IPS-18a (cell line): ENCODE results near the gene BCORL1.

Experiments
- H3K27ac ChIP-seq: one replicate; pipeline ENCODE4 v1.5.1; 2013; ENCODE audit warnings: low read length
- H3K27me3 ChIP-seq: one replicate; pipeline ENCODE4 v1.6.1; 2013; ENCODE audit warnings: mild to moderate bottlenecking, low read length; ENCODE audit not compliant: control insufficient read depth, insufficient read depth
- H3K36me3 ChIP-seq: one replicate; pipeline ENCODE4 v1.6.1; 2013; ENCODE audit warnings: low read depth, low read length; ENCODE audit not compliant: control insufficient read depth
- H3K4me1 ChIP-seq: one replicate; pipeline ENCODE4 v1.6.1; 2013; ENCODE audit warnings: low read depth, low read length; ENCODE audit not compliant: control insufficient read depth
- H3K4me3 ChIP-seq: one replicate; pipeline ENCODE4 v1.5.1; 2013; ENCODE audit warnings: low read length
- H3K9ac ChIP-seq: one replicate; pipeline ENCODE4 v1.6.1; 2013; ENCODE audit warnings: mild to moderate bottlenecking, low read length, moderate library complexity
- H3K9me3 ChIP-seq: one replicate; pipeline ENCODE4 v1.6.1; 2013; ENCODE audit warnings: low read depth, low read length; ENCODE audit not compliant: control insufficient read depth

The BCORL1 gene

GRCh38 chrX:129955682-129956081, 26.8 kb upstream of the BCORL1 start:
- no peak overlapping the region for H3K9ac ChIP-seq
- no peak overlapping the region for H3K4me3 ChIP-seq
- H3K4me1 ChIP-seq: peaks cover 13% of the 10 kb centered on the region
- H3K27me3 ChIP-seq: peaks cover 81% of the 10 kb centered on the region
- no peak overlapping the region for H3K27ac ChIP-seq
- H3K9me3 ChIP-seq: peaks cover 7% of the 10 kb centered on the region
- H3K36me3 ChIP-seq: no peaks in the 10 kb centered on the region

- no peak overlapping the region for H3K9ac ChIP-seq
- no peaks in the 10 kb centered on the region for H3K36me3 ChIP-seq
- peaks cover 13% of the 10 kb centered on the region for H3K4me1 ChIP-seq
- no peak overlapping the region for H3K27ac ChIP-seq
- peak overlapping the region; percentile 35 for H3K4me3 ChIP-seq
- peaks cover 85% of the 10 kb centered on the region for H3K27me3 ChIP-seq
- H3K9me3 ChIP-seq: peaks cover 7% of the 10 kb centered on the region
Measured at GRCh38 chrX:129956145-129956544, 26.3 kb upstream of the BCORL1 start.

- peak overlapping the region; percentile 35 for H3K4me3 ChIP-seq
- H3K36me3 ChIP-seq: no peaks in the 10 kb centered on the region
- H3K27ac ChIP-seq: no peak overlapping the region
- peaks cover 13% of the 10 kb centered on the region for H3K4me1 ChIP-seq
- H3K27me3 ChIP-seq: peaks cover 81% of the 10 kb centered on the region
- H3K9ac ChIP-seq: no peak overlapping the region
- peaks cover 7% of the 10 kb centered on the region for H3K9me3 ChIP-seq
Measured at GRCh38 chrX:129956765-129957164, 25.7 kb upstream of the BCORL1 start.

GRCh38 chrX:129957241-129958082, 25.0 kb upstream of the BCORL1 start:
- H3K27me3 ChIP-seq: peaks cover 74% of the 10 kb centered on the region
- peaks cover 9% of the 10 kb centered on the region for H3K4me1 ChIP-seq
- H3K4me3 ChIP-seq: peak overlapping the region; percentile 62
- no peak overlapping the region for H3K9ac ChIP-seq
- no peak overlapping the region for H3K27ac ChIP-seq
- H3K36me3 ChIP-seq: no peaks in the 10 kb centered on the region
- H3K9me3 ChIP-seq: peaks cover 7% of the 10 kb centered on the region

GRCh38 chrX:129958083-129958465, 24.4 kb upstream of the BCORL1 start:
- peaks cover 7% of the 10 kb centered on the region for H3K9me3 ChIP-seq
- H3K27me3 ChIP-seq: peaks cover 74% of the 10 kb centered on the region
- H3K4me1 ChIP-seq: peaks cover 9% of the 10 kb centered on the region
- H3K4me3 ChIP-seq: peak overlapping the region; percentile 62
- H3K36me3 ChIP-seq: no peaks in the 10 kb centered on the region
- no peak overlapping the region for H3K27ac ChIP-seq
- no peak overlapping the region for H3K9ac ChIP-seq

GRCh38 chrX:129958814-129959492, 23.5 kb upstream of the BCORL1 start:
- H3K9ac ChIP-seq: no peak overlapping the region
- peaks cover 6% of the 10 kb centered on the region for H3K4me1 ChIP-seq
- H3K27me3 ChIP-seq: peaks cover 66% of the 10 kb centered on the region

GRCh38 chrX:129959493-129959832, 23.0 kb upstream of the BCORL1 start:
- Histone ChIP-seq H3K27ac (no peak overlapping the region), H3K9me3 (peaks cover 7% of the 10 kb centered on the region), H3K4me1 (peaks cover 6% of the 10 kb centered on the region), H3K36me3 (no peaks in the 10 kb centered on the region), H3K9ac (no peak overlapping the region), H3K27me3 (peaks cover 61% of the 10 kb centered on the region), H3K4me3 (no peak overlapping the region)

More at GRCh38 chrX:129958814-129959492, 23.5 kb upstream of the BCORL1 start:
- Histone ChIP-seq H3K9me3 (peaks cover 7% of the 10 kb centered on the region), H3K36me3 (no peaks in the 10 kb centered on the region), H3K4me3 (no peak overlapping the region), H3K27ac (no peak overlapping the region)

GRCh38 chrX:129961180-129962083, 21.0 kb upstream of the BCORL1 start:
- peaks cover 41% of the 10 kb centered on the region for H3K27me3 ChIP-seq
- peaks cover 7% of the 10 kb centered on the region for H3K9me3 ChIP-seq
- no peaks in the 10 kb centered on the region for H3K36me3 ChIP-seq
- H3K27ac ChIP-seq: no peak overlapping the region
- peaks cover 6% of the 10 kb centered on the region for H3K4me1 ChIP-seq
- H3K9ac ChIP-seq: no peak overlapping the region
- H3K4me3 ChIP-seq: peak overlapping the region; percentile 45

- H3K9ac ChIP-seq: no peak overlapping the region
- H3K27ac ChIP-seq: no peak overlapping the region
- H3K36me3 ChIP-seq: no peaks in the 10 kb centered on the region
- no peaks in the 10 kb centered on the region for H3K9me3 ChIP-seq
- no peaks in the 10 kb centered on the region for H3K4me1 ChIP-seq
- no peak overlapping the region for H3K4me3 ChIP-seq
- H3K27me3 ChIP-seq: peaks cover 23% of the 10 kb centered on the region
Measured at GRCh38 chrX:129963729-129964128, 18.7 kb upstream of the BCORL1 start.

GRCh38 chrX:129965166-129965565, 17.3 kb upstream of the BCORL1 start:
- Histone ChIP-seq H3K4me1 (no peaks in the 10 kb centered on the region), H3K4me3 (no peak overlapping the region), H3K27ac (no peak overlapping the region), H3K27me3 (peaks cover 9% of the 10 kb centered on the region), H3K9me3 (no peaks in the 10 kb centered on the region), H3K9ac (no peak overlapping the region), H3K36me3 (no peaks in the 10 kb centered on the region)

- Histone ChIP-seq H3K27ac (no peak overlapping the region), H3K9ac (no peak overlapping the region), H3K4me1 (no peaks in the 10 kb centered on the region), H3K9me3 (peaks cover 7% of the 10 kb centered on the region), H3K27me3 (no peaks in the 10 kb centered on the region), H3K4me3 (no peak overlapping the region), H3K36me3 (no peaks in the 10 kb centered on the region)
Measured at GRCh38 chrX:129968968-129969367, 13.5 kb upstream of the BCORL1 start.
